Glutamatergic neuron (in vitro differentiated cells): Measurements from ENCODE around the gene TP53AIP1. TPM values are rescaled to one million over a fixed set of nuclear protein-coding genes. Genes with fewer than 3 reads are reported as not detected.

Source experiments
- DNase-seq: peaks from one replicate; pipeline ENCODE4 v3.0.0; 2022
- H3K27ac Mint-ChIP-seq: one replicate; pipeline ENCODE4 v1.8.0; 2020; ENCODE audit warnings: mild to moderate bottlenecking, mixed read lengths, inconsistent platforms; ENCODE audit not compliant: unreplicated experiment
- H3K27me3 Mint-ChIP-seq: one replicate; pipeline ENCODE4 v1.8.0; 2020; ENCODE audit warnings: mild to moderate bottlenecking, moderate library complexity, mixed read lengths, inconsistent platforms; ENCODE audit not compliant: unreplicated experiment
- H3K36me3 Mint-ChIP-seq: one replicate; pipeline ENCODE4 v1.8.0; 2020; ENCODE audit warnings: mild to moderate bottlenecking, mixed read lengths, inconsistent platforms; ENCODE audit not compliant: unreplicated experiment
- H3K4me1 Mint-ChIP-seq: one replicate; pipeline ENCODE4 v1.8.0; 2020; ENCODE audit warnings: mild to moderate bottlenecking, low read depth, mixed read lengths, inconsistent platforms; ENCODE audit not compliant: unreplicated experiment
- H3K4me3 Mint-ChIP-seq: one replicate; pipeline ENCODE4 v1.8.0; 2020; ENCODE audit warnings: mild to moderate bottlenecking, mixed read lengths, inconsistent platforms; ENCODE audit not compliant: unreplicated experiment
- H3K9me3 Mint-ChIP-seq: one replicate; pipeline ENCODE4 v1.8.0; 2020; ENCODE audit warnings: mild to moderate bottlenecking, moderate library complexity, mixed read lengths, inconsistent platforms; ENCODE audit not compliant: unreplicated experiment
- CTCF ChIP-seq: fragments of 200-600 bp; sonication (generic); IDR thresholded peaks from one replicate; pipeline ENCODE4 v1.5.0; 2021; ENCODE audit not compliant: partially characterized antibody, unreplicated experiment
- total RNA-seq: library from RNA; stranded (reverse); fragmentation: NEBNext Ultra II Directional; extraction: Animal tissue kit (Norgen Biotek cat#: 25700); gene quantifications from one replicate; pipeline ENCODE4 v1.2.1, GENCODE V29; 2021; ENCODE audit not compliant: unreplicated experiment

TP53AIP1 gene
- total RNA-seq, 1 donor from 2014 or later = 0.34 TPM

- no peak for DNase-seq
- no peaks in the 10 kb centered on the region for H3K36me3 Mint-ChIP-seq
- TF ChIP-seq CTCF = no peak
- no peak overlapping the region for H3K27ac Mint-ChIP-seq
- peaks cover 17% of the 10 kb centered on the region for H3K27me3 Mint-ChIP-seq
- H3K4me1 Mint-ChIP-seq = peaks cover 35% of the 10 kb centered on the region
- H3K9me3 Mint-ChIP-seq = peaks cover 4% of the 10 kb centered on the region
- no peak overlapping the region for H3K4me3 Mint-ChIP-seq
Measured at GRCh38 chr11:128902515-128903066, 40.1 kb downstream of the TP53AIP1 start.

- Mint-ChIP-seq H3K4me3 (peak overlapping the region; percentile 81), H3K36me3 (no peaks in the 10 kb centered on the region), H3K27me3 (peaks cover 17% of the 10 kb centered on the region), H3K4me1 (peaks cover 35% of the 10 kb centered on the region), H3K9me3 (peaks cover 4% of the 10 kb centered on the region), H3K27ac (no peak overlapping the region)
- TF ChIP-seq CTCF = no peak
- DNase-seq = peak; percentile 57
Measured at GRCh38 chr11:128901653-128902514, 40.8 kb downstream of the TP53AIP1 start.

GRCh38 chr11:128900468-128900867, 42.2 kb downstream of the TP53AIP1 start:
- no peak for TF ChIP-seq CTCF
- peaks cover 14% of the 10 kb centered on the region for H3K27me3 Mint-ChIP-seq
- no peaks in the 10 kb centered on the region for H3K36me3 Mint-ChIP-seq
- H3K9me3 Mint-ChIP-seq = peaks cover 7% of the 10 kb centered on the region
- DNase-seq = no peak
- H3K4me3 Mint-ChIP-seq = no peak overlapping the region
- peaks cover 38% of the 10 kb centered on the region for H3K4me1 Mint-ChIP-seq
- H3K27ac Mint-ChIP-seq = no peak overlapping the region

GRCh38 chr11:128898580-128899344, 43.9 kb downstream of the TP53AIP1 start:
- Mint-ChIP-seq H3K4me3 (no peak overlapping the region), H3K36me3 (no peaks in the 10 kb centered on the region), H3K27me3 (peaks cover 11% of the 10 kb centered on the region), H3K27ac (no peak overlapping the region), H3K9me3 (peaks cover 7% of the 10 kb centered on the region), H3K4me1 (peaks cover 35% of the 10 kb centered on the region)
- DNase-seq = no peak
- TF ChIP-seq CTCF = no peak
